Loucy (cell line): ENCODE measurements around the gene WWOX.

Experiments
- CTCF ChIP-seq: fragments of 200-600 bp; sonication (generic); conservative IDR thresholded peaks from 2 replicates; pipeline ENCODE4 v1.5.1; 2014; ENCODE audit warnings: mild to moderate bottlenecking, antibody characterized with exemption, low read length
- EZH2phosphoT487 ChIP-seq: fragments of 200-600 bp; IDR thresholded peaks from 2 replicates; pipeline ENCODE4 v1.6.1; 2018; ENCODE audit warnings: antibody characterized with exemption, mild to moderate bottlenecking, moderate library complexity, borderline replicate concordance

GRCh38 chr16:79077346-79077745 is 977.9 kb downstream of the WWOX start:
- no peak for TF ChIP-seq CTCF
- no peak for TF ChIP-seq EZH2phosphoT487
